IPS-11a (cell line): Measurements from ENCODE around the gene C3orf22.

Experiments
- H3K4me3 ChIP-seq: one replicate; pipeline ENCODE4 v1.5.1; 2013; ENCODE audit warnings: low read depth, low read length, control low read depth

Gene C3orf22

DNA sequence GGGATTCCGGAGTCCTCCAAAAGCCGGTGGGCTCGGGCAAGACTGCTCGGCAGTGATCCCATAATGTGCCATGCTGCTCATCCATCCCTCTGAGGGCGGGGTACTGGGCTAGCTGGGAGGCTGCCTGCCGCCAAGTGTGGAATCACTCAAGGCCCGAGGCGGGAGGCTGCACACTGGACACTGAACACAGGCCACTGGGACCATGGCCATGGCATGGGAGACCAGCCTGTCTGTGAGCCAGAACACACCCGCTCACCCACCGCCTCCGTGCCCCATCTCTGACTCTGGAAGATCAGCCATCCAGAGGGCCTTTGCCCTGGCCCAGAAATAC, 1.4 kb downstream of the C3orf22 start:
- no peak overlapping the region for H3K4me3 ChIP-seq

DNA sequence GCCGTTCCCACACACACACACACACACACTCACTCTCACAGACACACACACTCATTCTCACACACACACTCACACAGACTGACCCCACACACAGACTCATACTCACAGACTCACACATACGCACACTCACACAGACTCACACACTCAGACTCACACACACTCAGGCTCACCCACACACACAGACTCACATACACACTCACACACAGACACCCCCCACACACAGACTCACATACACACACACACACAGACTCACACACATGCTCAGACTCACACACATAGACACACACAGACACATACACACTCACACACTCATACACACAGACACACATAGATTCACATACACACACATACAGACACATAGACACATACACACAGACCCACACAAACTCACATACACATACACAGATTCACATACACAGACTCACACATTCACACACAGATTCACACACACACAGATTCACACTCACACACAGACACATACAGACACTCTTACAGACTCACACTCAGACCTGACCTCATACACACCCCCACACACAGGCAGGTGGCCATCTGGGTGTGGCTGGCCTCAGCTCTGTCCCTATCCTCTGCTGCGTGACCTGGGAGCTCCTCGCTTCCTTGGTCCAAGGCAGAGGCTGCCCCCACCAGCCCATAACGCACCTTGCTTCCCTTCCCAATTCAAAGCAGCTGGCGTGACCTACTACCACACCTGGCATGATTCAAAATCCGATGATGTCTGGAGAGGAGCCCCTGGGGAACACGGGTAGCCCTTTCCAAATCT, 1.9 kb downstream of the C3orf22 start:
- H3K4me3 ChIP-seq = no peak overlapping the region

DNA sequence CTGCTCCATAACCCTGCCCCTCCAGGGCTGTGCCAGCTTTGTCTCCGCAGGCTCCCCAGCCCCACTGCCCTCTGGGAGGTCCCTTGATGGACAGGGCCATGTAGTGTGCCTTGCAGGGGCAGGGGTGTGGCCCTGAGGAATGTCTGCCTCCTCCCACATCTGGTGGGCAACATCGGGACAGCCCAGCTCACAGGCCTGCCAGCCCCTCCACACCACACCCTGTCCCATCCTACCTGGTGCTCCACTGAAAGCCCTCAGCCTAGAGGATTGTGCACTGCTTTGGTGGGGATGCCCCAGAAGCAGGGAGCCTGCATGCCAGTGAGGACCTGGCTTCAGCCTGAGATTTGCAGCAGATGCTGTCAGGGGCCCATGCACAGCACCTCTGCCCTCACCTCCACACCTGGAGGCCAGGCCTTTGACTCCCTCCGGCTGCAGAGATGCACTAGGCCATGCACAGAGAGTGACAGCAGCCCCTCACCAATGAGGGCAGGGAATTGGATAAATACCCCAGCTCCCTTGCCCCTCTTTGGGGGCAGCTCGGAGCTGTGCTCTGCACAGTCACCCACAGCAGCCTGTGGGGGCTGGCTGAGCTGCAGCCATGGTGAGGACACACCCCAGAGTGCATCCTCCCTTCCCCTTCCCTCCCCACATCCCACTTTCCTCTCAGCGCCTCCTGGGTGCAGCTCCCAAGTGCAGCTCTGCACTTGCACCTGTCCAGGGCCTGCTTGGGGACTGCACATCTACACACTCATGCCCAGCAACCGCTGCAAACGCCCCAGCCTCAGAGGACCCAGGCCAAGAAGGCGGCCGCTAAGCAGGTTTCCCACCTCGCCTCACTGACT, 2.7 kb downstream of the C3orf22 start:
- no peak overlapping the region for H3K4me3 ChIP-seq

DNA sequence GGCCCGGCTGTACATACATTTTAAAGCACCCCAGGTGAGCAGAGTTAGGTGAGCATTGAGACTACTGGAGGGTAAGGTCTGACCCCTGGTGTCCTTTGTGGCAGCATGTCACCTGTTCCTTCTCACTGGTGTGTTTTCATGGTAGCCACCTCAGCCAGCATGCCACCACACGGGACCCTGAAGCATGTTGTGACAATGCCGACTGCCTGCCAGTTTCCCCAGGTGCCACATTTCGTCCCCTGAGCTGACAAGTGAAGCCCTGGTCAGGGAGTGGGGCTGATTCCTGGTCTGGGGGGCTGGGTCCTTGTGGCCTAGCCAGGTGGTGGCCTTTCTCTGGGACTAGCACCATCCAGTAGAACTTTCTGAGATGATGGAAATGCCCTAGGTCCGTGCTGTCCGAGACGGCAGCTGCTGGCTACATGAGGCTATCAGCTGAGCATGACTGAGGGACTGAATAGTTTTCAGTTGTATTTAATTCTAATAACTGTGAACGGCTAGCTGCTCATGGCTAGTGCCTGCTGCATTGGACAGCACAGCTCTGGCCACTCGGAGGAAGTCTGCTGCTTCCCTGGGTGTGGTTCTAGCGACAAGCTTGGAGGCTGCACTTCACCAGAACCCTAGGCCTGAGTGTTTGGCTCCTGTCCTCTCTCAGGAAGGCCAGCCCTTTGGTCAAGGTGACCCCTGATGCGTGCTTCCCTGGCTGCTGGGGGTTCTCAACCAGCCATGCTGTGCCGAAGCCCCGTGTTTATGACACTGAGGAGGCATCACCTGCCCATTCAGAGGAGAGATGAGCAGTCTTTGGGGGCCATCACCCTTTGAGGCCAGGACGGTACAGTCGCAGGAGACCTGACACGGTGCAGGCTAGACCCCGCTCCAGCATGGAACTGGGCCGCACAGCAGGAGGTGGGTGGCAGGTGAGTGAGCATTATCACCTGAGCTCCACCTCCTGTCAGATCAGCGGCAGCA, 3.9 kb downstream of the C3orf22 start:
- H3K4me3 ChIP-seq = no peak overlapping the region

DNA sequence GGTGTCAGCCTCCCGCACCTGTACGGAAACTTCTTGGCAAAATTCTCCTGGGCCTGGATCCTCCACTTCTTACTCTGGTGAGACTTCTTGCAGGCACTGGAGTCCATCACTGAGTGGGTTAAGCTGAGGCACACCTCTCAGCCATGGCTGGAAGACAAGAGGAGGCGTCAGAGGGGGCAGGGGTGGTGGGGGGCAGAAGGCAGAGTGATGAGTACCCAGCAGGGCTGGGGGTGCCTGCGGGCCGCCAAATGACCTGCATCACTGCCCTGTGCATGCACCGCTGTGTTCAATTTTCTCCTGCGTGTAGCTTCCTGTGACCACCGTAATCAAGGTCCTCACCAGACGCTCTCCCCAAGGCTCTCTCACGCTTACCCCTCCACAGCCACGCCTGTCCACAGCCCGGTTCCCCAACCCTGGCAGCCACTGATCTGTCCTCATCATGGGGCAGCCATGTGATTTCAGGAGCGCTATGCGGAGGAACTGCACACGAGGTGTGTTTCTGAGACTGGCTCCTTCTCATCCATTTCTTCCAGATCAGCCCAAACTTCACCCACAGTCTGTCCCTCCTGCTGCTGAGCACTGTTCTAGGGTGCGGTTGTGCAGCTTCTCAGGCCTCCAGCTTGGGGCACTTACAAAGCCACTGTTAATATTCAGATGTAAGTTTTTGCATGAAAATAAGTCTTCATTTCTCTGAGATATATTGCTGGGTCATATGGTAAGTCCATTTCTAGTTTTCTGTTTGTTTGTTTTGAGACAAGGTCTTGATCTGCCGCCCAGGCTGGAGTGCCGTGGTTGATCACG, 5.2 kb downstream of the C3orf22 start:
- no peak overlapping the region for H3K4me3 ChIP-seq

DNA sequence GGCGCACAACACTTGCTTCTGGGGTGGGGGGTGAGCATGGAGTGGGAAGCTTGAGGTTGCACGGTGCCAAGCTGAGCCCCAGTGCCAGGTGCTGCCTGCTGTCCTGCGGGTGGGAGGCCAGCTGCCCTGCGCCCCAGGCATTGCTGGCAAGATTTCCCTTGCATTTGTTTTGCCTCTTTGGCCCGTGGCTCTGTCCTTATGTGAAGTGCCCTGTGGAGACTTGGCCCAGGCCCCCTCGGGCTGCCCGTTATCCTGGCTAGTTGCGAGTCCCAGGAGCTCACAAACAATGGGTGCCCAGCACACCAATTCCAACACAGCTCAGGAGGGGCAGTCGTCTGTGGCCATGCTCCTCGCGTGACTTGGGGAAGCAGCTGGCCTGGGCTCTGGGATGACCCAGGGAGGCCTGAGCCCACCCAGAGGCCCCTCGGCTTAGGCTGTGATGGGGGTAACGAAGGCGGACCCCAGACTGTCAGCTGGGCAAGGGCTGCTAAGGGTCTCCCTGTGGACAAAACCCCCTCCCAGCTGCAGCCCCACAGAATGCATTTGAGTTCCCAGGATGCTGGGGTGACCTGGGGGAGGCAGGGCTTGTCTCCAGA, 5.9 kb downstream of the C3orf22 start:
- no peak overlapping the region for H3K4me3 ChIP-seq

DNA sequence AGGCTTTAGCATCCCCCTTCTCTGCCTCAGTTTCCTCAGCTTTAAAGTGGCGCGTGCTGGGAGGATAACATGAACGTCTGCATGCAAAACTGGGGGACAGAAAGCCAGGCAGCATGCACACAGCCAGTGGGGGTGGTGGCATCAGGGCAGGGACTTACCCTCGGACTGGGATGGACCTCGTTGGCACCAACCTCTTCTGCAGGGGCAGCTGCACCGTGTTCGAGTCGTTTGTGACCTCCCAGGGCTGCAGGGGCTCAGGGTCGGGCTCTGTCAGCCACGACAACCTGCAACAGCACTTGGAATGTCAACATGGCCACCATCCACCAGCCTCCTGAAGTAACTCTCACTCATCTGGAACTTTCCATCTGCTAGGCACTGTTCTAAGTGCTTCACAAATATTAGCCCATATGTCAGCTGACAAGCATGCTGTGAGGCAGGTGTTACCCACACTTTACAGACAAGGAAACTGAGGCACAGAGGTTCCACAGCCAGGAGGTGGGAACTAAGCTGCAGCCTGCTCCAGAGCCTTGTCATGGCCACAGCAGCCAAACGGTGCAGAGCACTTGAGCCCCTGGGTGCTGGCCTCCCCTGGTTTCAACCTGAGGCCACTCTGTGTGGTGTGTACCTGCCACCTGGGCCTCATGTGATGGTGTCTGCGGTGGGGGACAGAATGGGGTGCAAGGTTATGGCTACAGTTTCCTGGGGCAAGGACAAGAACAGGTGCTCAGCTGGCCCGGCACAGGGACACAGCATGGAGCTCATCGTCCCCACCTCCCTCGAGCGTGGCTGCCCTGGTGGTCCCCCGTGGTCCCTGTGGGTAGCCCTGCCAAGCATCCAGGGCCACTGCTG, 6.7 kb downstream of the C3orf22 start:
- no peak overlapping the region for H3K4me3 ChIP-seq

DNA sequence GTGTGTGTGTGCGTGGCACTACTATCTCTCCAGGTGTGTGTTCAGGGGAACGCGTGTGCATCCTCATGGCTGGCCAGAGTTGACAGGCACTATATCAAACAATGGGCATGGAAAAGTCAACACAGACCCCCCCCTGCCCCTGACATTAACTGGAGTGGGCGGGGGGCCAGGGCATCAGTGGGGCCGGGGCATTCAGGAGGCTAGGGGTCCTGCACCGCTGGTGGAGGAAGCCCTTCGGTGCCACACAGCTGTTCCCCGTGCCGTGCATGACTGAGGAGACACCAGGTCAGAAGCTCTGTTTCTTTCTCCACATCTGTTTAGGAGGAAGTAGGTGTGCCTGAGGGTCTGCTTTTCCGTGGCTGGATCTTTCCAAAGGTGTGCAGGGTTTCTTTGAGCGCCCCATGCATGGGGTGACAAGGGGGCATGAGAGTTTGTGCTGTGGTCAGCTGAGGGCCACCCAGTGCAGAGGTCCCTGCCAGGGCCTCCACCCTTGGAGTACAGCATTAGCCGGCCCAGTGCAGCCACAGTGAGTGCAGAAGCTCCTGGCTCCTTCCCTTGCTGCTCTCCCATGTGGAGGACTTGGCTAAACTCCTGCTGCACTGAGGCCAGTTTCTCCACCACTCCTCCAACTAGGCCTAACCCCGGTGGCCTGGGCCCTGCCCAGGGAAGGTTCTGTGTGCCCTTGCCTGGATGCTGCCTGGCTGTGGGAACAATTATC, 7.5 kb downstream of the C3orf22 start:
- no peak overlapping the region for H3K4me3 ChIP-seq

DNA sequence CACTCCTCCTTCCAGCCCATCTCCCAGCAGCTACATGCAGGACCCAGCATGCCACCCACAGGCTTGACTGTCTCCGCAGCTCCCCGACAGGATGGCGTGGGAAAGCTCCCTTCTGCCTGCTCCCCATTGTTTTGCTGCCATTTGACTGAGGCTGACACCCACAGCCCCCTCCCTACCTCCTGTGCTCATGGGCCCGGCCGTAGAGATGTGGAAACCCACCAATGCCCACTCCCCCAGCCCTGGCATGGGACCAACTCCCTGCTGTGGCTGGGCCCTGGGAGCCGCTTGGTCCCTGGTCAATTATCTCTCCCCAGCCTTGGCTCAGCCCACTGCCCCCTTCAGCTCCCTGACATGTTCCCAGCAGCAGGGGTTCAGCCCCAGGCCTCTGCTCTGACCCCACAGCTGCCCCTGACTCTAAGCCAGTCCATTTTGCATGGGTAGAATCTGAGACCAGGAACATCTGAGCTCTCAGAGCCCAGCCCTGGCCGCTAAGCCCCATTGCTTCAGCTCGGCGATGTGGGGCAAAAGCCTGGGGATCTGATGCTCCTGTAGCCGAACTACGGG, 8.2 kb downstream of the C3orf22 start:
- H3K4me3 ChIP-seq = no peak overlapping the region

DNA sequence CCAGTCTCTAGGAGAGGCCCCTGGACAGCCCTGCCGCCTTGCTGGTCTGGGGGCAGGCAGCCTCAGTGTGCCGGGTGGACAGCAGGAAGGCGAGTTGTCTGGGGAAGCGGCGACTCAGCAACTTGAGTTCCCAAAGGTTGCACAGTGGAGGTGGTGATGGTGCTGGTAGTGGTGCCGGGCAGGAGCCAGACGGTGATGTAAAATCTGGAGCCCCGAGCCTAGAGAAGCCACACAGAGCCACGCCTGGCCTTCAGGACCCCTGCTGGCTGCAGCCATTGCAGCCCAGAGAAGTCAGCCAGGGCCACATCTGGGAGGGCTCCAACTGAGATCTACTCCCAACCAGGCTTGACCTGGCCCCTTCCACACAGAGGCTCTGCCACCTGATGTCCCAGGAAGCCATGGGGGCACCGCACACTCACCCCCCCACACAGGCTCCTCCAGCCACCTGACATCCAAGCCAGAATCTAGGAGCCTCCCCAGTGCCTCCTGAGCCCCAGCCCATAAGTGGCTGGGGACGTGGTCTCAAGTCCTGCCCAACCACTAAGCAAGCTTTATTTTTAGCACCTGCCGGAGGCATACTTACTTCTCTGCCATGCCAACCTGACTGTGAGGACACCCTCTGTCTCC, 8.8 kb downstream of the C3orf22 start:
- no peak overlapping the region for H3K4me3 ChIP-seq

DNA sequence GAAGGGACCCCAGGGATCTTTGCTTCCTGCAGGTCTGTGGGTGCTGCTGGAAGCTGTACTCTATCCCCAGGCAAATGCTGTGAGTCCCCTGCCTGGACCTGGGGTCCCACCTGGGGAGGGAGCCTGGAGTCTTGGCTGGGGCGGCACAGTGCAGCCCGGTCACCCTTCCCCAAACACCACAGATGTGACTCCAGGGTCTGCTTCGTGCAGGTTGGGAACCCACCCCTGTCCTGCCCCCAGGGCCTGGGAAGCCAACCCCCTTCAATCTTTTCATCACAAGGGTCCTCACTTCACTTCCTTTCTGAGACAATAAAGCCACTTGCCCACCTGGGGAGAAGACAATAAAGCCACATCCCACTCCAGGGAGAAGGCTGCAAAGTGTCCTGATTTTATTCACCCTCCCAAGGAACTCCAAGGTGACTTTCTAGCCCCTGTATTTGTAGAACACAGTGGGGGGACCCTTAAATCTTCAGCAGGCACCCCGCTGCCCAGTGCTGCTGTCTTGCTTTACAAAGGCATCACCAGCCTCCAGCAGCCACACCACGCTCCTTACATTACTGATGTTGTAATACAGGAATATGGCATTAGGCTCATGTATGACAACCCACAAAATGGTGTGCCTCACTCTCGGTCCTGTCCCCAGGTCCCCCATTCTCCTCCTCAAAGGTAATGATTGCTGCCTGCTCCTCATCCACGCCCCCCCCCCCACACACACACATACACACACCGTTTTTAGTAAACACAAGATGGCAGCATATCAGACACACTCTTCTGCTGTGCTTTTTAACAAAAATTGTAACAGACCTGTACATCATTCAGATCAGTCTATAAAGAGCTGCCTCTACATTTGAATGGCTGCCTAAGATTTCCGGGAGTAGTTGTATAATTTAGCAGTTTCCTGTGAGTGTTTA, 9.9 kb downstream of the C3orf22 start:
- H3K4me3 ChIP-seq = no peak overlapping the region

DNA sequence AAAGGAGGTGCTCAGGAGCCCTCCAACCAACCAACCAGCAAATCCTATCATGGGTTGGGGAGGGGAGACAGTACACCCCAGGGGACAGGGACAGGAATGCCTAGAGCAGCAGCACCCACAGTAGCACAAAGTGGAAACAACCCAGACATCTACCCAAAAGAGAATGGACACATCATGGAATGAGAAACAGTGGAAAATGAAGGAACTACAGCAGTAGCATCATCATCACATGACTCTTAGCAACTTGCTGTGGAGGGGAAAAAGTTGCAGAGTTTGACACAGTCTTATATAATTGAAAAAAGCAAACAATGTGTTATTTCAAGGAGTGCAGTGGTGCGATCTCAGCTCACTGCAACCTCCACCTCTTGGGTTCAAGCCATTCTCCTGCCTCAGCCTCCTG, 11.0 kb downstream of the C3orf22 start:
- H3K4me3 ChIP-seq = no peak overlapping the region

DNA sequence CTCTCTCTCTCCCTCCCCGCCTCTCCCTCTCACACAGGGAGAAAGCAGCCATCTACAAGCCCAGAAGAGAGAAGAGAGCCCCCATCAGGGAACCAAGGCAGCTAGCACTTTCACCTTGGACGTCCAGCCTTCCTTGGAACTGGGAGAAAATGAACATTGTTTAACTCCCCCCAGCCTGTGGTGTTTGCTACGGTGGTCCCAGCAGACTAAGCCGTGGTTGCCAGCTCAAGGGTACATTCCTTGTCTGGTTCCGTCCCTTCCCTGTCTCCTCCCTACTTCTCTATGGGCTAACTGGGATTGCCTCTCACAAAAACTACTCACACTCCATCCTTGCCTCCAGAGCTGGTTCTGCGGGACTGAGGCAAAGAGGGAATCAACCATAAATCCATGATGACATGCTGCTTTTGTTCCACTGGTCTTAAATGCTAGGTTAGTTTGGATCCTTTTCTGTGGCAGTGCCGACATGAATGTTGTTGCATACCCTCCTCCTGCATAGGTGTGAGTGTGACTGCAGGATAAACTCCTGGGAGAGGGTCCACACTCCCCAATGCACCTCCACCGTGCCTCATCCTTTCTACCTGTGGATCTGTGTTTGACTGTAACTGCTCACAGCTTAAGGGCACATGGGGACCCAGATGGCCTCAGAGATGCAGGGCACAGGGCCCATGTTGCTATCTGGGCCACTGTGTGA, 12.0 kb downstream of the C3orf22 start:
- no peak overlapping the region for H3K4me3 ChIP-seq

DNA sequence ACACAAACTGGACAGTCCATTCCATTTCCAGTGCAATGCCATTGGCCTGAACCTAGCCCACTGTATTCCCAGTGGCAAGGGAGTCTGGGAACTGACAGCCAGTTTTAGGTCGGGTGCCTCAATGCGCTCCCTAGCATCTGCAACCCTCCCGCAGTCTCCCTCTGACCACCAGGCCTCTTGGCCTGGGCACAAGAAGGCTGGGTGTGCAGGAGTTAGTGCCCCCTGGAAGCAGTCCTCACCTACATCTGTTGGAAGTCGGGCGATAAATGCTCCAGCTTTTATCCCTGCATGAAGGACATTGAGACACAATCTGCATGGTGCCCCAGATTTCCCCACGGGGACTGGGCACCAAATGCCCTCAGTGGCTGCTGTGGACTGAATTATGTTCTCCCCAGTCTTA, 12.7 kb downstream of the C3orf22 start:
- H3K4me3 ChIP-seq = no peak overlapping the region

DNA sequence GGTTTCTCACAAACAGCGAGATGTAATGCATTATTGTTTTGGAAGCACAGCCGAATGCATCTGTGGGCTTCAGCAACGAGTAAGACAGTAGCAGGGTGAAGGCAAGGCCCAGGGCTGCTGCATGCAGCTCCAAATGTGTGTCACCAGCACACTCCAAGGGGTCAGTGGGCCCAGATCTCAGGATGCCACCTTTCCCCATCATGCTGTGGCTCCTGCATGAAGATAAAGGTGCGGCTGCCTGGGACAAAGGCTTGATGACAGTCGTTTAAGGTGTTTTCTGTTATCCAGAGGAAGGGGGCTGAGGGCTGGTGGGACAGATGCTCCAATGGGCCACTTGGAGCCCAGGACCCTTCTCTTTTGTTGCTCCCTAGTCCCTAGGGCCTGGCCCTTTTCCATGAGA, 13.2 kb downstream of the C3orf22 start:
- H3K4me3 ChIP-seq = no peak overlapping the region

DNA sequence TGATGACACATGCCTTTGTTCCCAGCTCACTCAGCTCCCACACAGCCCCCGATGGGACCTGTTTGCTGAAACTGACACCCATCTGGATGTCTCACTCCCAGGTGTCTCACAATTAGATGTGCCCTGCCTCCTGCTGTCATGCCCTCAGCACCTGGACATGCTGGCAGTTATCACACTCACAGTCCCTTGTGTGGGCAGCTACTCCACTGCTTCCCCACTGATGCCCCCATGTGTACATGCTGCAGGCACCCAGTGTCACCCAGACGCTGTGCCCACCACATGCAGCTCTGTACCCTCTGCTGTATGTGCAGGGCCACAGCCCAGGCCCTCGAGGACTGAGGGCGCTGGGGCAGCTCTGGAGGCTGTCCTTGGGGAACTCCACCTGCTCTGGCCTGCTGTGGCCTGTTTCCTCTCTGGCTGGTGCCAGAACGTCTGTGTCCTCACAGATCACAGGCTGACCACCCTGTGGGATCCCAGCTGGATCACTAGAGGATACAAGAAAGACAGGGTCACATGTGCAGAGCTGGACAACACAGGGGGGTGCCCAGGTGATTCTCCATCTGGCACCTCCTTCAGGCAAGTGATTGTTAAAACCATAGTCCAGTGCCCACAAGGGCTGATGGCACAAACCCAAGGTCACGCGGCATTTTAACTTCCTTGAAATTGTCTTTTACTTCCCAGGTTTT, 14.0 kb downstream of the C3orf22 start:
- no peak overlapping the region for H3K4me3 ChIP-seq
